LNCaP clone FGC (cell line): ENCODE data around the gene PCDH9.
"Not testable (repeated sequence)": the region's sequence is repeated elsewhere in the genome, so short reads cannot be mapped to it uniquely, and the experiment has no call there.

Experiments
- DNase-seq: peaks from one replicate; pipeline ENCODE4 v3.0.0-alpha.2; 2011; ENCODE audit warnings: low read depth
- H3K4me3 ChIP-seq: 2 replicates; pipeline ENCODE4 v1.5.1; 2011; ENCODE audit warnings: mild to moderate bottlenecking, low read depth, low read length, control low read depth
- TF ChIP-seq, protein P1 (sequence below): IDR thresholded peaks from 2 replicates; pipeline ENCODE4 v1.5.1; 2012; ENCODE audit warnings: mild to moderate bottlenecking; ENCODE audit not compliant: control insufficient read depth, insufficient read depth; ENCODE audit errors: extremely low read depth

Gene PCDH9

DNA sequence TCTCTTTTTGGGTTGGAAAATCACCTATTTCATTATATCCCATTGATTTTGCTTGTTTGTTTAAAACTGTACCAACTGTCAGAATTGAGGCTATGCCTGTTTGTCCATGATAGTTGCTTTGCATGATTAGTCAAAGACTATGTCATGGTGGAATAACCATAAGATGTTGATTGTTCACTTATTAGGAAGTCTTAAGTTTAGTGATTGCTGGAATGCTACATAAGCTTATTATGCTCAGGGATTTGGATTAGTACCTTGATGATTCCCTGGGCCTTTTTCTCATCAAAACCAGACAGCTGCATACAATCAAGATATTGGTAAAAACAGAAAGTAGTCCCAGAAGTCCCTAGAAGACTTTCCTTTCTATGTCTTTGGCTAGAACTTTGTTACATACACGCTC lies 954.7 kb downstream of the PCDH9 start:
- TF ChIP-seq, protein P1, sequence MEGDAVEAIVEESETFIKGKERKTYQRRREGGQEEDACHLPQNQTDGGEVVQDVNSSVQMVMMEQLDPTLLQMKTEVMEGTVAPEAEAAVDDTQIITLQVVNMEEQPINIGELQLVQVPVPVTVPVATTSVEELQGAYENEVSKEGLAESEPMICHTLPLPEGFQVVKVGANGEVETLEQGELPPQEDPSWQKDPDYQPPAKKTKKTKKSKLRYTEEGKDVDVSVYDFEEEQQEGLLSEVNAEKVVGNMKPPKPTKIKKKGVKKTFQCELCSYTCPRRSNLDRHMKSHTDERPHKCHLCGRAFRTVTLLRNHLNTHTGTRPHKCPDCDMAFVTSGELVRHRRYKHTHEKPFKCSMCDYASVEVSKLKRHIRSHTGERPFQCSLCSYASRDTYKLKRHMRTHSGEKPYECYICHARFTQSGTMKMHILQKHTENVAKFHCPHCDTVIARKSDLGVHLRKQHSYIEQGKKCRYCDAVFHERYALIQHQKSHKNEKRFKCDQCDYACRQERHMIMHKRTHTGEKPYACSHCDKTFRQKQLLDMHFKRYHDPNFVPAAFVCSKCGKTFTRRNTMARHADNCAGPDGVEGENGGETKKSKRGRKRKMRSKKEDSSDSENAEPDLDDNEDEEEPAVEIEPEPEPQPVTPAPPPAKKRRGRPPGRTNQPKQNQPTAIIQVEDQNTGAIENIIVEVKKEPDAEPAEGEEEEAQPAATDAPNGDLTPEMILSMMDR = no peak
- no peak for DNase-seq
- no peak overlapping the region for H3K4me3 ChIP-seq

DNA sequence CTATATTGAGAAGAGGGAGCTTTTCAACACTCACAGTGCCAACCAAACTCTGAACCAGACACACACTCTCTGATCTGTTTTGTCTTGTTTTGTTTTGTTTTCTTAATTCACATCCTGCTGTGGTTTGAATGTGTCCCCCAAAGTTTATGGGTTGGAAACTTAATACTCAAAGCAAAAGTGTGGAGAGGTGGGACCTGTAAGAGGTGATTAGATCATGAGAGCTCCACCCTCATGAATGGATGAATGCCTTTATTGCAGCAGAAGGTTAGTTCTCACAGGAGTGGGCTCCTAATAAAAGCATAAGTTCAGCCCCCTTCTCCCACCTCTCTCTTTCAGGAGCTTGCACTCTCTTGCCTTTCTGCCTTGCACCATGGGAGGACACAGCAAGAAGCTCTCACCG lies 957.1 kb downstream of the PCDH9 start:
- H3K4me3 ChIP-seq = no peak overlapping the region
- TF ChIP-seq, protein P1 = no peak
- no peak for DNase-seq

DNA sequence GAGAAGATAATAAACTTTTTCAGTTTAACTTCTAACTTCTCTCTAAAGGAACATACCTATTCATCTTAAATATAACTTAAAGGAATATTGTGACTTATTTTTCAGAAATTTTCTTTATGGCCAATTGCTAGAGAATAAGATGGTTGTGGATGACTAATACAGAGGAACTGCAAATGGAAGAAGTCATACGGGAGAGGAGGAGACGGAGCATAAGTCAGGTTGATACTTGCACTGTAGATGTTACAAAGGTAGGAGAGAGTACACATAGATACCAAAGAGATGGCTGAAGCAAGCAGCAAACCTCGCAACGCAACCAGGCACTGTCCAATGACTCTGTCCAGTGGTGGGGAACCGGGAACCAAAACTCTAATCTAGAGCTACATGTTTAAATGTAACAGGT lies 963.4 kb downstream of the PCDH9 start:
- TF ChIP-seq, protein P1 = no peak
- no peak overlapping the region for H3K4me3 ChIP-seq
- no peak for DNase-seq

DNA sequence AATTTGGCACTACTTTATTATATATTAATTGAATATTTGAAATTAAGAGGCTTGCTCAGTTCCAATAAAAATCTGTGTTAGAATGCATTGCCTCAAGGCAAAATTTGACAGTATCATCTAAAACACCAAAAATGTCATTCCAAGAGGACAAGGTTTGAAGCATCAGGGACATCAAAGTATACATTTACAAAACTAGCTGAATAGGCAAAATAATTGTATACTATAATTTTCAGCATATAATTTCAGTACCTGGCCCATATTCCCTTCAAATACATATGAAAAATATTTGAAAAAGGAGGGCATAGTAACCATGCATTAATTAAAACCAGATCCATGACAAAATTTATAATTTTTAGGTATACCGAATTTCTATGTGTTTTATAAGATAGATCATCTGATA lies 963.8 kb downstream of the PCDH9 start:
- TF ChIP-seq, protein P1 = no peak
- H3K4me3 ChIP-seq = no peak overlapping the region

DNA sequence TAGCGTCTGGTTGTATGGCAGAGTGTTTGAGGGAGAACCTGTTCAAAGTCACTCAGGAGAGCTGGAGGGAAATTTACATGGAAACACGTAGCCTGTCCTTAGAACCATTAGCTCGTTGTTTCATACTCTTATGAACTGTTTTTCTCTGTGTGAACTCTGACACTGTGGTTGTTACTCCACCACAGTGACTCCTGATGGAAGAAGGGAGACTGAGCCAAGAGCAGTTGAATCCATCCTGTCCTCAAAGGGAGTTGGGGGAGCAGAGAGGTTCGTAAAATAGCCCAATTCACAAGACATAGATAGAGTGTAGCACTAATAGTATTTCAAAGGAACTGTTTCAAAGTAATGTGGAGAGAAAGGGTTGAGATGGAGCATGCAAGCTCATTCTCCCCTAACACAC lies 964.8 kb downstream of the PCDH9 start:
- H3K4me3 ChIP-seq = no peak overlapping the region
- TF ChIP-seq, protein P1 = no peak
- DNase-seq = no peak

More for the DNA sequence above, 963.8 kb downstream of the PCDH9 start:
- no peak for DNase-seq

DNA sequence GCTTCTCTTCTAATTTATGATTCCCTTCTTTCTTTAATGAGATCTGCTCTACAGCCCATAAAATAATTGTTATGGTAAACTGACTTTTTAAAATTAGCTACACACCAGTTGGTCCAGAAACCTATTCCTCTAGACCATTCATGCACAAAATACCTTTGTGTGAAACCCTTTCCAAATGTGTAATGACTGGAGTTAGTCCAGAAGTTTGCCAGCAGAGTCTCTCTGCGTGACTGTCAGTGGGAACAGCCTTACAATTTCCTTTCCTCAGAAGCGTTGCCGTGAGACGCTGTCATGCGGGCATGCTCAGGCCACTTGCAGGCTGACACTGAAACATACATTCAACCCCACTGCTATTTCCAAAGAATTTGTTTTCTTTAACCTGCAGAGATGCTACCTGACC lies 965.2 kb downstream of the PCDH9 start:
- TF ChIP-seq, protein P1 = no peak
- no peak for DNase-seq
- H3K4me3 ChIP-seq = no peak overlapping the region

DNA sequence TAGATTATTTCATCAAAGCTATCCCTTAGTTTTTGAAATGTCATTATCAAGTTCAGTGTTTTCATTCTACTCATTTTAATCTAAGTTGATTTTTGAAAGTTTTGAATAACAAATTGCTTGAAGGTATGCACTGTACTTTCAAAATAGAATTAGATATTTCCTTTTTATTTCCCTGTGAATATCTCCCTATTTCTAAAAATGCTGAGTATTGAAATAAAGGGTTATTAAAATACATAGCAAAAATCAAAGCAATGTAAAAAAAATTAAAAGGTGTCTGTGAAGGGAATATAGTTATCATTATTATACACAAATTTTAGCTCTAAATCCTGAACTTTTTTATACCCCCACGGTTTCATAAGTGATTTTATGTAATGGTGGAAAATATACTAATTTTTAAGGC lies 967.8 kb downstream of the PCDH9 start:
- TF ChIP-seq, protein P1 = no peak
- DNase-seq = no peak
- H3K4me3 ChIP-seq = no peak overlapping the region

DNA sequence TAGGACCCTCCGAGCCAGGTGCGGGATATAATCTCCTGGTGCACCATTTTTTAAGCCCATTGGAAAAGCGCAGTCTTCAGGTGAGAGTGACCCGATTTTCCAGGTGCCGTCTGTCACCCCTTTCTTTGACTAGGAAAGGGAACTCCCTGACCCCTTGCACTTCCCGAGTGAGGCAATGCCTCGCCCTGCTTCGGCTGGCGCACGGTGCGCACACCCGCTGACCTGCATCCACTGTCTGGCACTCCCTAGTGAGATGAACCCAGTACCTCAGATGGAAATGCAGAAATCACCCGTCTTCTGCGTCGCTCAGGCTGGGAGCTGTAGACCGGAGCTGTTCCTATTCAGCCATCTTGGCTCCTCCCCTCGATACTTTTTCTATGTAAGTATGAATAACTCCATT lies 970.7 kb downstream of the PCDH9 start:
- DNase-seq = not testable (repeated sequence)

More for the DNA sequence above, 970.7 kb downstream of the PCDH9 start:
- not testable (repeated sequence) for H3K4me3 ChIP-seq
